GM12874 (cell line): ENCODE measurements around the gene UROD.

ENCODE experiments used
- TF ChIP-seq, protein P1 (sequence below): IDR thresholded peaks from 2 replicates; pipeline ENCODE4 v1.5.1; 2011; ENCODE audit warnings: low read depth, mild to moderate bottlenecking, control low read depth, low read length, moderate library complexity; ENCODE audit not compliant: insufficient read depth

The UROD gene

DNA sequence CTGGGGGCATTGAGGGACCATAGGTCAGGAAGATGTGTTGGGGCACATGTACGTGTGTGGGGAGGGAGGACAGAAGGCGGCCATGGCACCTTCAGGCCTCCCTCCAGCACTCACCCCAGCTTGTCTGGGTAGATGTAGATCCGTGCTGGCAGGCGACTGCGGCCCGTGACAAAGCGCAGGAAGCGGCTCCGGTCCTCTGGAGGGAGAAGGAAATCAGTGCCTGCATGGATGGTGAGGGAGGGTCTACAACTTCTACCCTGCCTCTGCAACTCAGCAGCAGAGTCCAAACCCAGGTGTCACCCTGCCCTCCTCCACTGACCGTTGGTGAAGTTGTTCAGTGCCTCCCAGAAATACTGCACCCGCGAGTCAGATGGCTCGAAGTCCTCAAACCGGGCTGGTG, 8.3 kb upstream of the UROD start:
- TF ChIP-seq, protein P1, sequence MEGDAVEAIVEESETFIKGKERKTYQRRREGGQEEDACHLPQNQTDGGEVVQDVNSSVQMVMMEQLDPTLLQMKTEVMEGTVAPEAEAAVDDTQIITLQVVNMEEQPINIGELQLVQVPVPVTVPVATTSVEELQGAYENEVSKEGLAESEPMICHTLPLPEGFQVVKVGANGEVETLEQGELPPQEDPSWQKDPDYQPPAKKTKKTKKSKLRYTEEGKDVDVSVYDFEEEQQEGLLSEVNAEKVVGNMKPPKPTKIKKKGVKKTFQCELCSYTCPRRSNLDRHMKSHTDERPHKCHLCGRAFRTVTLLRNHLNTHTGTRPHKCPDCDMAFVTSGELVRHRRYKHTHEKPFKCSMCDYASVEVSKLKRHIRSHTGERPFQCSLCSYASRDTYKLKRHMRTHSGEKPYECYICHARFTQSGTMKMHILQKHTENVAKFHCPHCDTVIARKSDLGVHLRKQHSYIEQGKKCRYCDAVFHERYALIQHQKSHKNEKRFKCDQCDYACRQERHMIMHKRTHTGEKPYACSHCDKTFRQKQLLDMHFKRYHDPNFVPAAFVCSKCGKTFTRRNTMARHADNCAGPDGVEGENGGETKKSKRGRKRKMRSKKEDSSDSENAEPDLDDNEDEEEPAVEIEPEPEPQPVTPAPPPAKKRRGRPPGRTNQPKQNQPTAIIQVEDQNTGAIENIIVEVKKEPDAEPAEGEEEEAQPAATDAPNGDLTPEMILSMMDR = no peak

DNA sequence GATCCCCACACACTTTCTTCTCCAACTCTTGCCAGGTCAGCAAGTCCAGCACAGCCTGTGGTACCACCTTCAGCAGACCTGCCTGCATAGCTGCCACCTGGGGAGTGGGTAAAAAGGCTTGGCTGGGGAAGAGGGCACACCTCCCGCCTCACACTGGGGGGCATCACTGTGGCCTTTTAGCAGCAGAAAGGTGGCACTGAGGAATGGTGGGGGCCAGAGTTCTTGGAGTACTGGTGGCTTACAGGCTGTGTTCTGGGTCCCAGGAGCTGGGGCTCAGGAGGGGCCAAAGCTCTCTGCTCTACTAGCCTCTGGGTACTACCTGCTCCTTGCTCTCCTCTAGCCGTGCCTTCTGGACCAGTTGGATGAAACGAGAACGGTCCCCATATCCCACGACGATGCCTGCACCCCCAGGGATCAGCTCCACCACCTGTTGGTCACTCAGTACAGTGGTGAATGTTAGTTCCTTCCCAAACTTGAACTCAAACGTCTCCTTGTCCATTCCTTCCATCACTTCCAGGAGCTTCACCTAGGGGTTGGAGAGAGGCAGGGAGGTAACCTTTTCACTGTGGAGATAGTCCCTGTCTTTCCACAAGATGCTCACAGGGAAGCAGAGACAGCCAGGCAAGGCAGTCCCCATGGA, 7.7 kb upstream of the UROD start:
- TF ChIP-seq, protein P1 = no peak

DNA sequence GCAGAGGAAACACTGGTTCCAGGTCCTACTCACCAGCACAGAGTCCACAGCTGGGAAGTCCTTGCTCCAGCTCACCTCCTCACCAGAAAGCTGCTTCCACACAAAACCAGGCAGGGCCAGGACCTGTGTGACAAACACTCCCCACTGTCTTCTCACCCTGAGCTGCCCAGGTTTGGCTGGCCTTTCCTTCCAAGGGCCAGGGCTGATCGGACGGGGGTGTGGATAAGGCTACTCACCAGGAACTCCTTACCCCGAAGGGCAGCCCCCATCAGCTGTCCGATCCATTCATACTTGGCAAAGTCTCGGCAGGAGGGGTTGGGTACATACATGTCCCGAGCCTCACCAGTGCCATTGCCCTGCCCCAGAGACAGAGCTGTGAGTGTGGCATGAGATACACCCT, 6.3 kb upstream of the UROD start:
- TF ChIP-seq, protein P1 = no peak

DNA sequence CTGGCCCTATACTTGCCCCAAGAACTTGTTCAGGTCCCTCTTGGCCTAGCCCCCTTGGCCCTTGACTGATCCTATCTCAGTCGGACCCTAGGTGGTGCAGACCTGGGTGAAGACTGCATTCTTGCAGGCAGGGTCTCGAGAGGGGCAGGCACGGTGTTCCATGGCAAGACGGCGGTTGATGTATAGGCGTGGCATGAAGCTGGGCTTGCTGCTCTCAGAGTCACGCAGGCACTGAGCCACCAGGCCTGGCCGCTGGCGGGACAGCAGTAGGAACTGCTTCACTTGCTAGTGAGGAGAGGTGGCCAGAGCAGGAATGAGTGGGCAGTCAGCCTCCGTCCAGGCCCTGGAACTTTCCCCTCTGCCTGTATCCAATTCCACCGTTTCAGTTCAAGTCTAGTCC, 4.7 kb upstream of the UROD start:
- TF ChIP-seq, protein P1 = no peak

DNA sequence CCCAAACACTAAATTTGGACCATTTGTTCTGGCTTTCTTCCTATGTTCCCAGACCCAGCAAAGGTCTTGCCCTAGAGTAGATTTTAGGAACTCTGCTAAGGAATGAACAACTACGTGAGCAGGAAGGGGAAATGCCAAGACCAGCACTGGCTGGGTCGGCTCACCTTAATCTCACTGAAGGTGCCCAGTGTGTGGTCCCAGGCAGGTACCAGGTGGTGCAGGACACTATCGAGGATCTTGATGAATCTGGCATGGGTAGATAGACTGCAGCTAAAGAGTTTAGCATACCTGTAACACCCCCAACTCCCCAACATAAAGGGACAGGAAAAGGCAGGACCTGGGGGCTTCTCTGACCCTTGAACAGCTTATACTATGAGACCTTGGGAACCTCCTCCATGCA, 4.0 kb upstream of the UROD start:
- TF ChIP-seq, protein P1 = no peak

DNA sequence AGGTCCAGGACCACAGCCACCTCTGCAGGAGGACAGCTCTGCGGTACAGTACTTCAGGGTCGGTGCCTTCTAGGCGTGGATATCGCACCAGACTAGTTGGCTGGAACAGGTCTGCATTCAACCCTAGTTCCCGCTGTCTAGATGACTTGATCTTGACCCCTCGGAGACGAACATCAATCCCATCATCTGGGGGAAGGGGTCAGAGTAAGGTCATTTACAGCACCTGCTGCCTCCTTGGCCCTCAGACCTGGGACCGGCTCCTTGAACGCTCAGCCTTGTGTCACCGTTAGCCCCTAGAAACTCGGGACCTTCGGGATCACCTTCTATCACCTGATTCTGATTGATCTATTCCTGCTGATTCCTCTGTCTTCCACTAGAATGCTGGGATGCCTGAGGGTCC, 3.5 kb upstream of the UROD start:
- TF ChIP-seq, protein P1 = no peak

DNA sequence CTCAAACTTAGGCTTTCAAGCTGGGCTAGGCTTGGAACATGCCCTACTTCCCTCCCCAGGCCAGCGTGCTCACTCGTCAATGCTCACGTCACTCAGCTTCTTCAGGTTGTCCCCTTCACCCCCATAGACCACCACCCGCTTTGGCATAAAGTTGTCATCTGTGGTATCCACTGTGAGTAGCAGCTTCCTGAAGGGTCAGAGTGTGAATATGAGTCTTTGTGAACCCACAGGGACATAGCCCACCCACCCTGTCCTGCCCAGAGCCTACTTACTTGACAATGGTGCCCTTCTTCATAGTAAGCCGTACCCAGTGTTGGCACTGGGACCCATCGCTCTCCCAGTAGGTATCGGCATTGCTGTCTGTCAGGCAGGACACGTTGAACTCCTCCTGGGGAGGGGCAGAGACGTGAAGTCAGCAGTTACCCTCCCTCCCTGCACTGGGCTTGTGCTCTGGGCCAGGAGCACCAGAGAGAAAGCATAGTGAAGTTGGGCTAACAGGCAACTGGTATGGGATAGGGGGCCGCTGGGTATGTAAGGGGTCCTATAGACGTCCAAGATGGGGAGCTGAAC, 2.7 kb upstream of the UROD start:
- TF ChIP-seq, protein P1 = no peak
